Measurements from ENCODE around the gene KLHL5. TPM values are rescaled to one million over a fixed set of nuclear protein-coding genes. Genes with fewer than 3 reads are reported as not detected.
A peak's percentile ranks its signal among the peaks of the same experiment; 100 is the strongest.

The KLHL5 gene, protein sequence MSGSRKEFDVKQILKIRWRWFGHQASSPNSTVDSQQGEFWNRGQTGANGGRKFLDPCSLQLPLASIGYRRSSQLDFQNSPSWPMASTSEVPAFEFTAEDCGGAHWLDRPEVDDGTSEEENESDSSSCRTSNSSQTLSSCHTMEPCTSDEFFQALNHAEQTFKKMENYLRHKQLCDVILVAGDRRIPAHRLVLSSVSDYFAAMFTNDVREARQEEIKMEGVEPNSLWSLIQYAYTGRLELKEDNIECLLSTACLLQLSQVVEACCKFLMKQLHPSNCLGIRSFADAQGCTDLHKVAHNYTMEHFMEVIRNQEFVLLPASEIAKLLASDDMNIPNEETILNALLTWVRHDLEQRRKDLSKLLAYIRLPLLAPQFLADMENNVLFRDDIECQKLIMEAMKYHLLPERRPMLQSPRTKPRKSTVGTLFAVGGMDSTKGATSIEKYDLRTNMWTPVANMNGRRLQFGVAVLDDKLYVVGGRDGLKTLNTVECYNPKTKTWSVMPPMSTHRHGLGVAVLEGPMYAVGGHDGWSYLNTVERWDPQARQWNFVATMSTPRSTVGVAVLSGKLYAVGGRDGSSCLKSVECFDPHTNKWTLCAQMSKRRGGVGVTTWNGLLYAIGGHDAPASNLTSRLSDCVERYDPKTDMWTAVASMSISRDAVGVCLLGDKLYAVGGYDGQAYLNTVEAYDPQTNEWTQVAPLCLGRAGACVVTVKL
- total RNA-seq (ENCODE audit: unreplicated experiment): 46.0 TPM
- long read RNA-seq, transcript KLHL5-205 (11 exons, 2,926 nt): major isoform, 5 of 6 reads
- long read RNA-seq, partial matches to known transcripts: 1 of 6 reads
- long read RNA-seq, other reads (novel, unspliced or antisense): 0 of 6 reads

GRCh38 chr4:39062094-39062769 is at the start of gene KLHL5:
Gene KLHL5, plus strand, starts transcription at chr4:39062232. Its CDS starts 421 bp downstream, at chr4:39062653.
- no peaks in the 10 kb centered on the region for H3K36me3 Mint-ChIP-seq (ENCODE audit: low read depth, unreplicated experiment)
- H3K4me1 Mint-ChIP-seq (ENCODE audit: unreplicated experiment): peaks cover 5% of the 10 kb centered on the region
- TF ChIP-seq, protein P1, sequence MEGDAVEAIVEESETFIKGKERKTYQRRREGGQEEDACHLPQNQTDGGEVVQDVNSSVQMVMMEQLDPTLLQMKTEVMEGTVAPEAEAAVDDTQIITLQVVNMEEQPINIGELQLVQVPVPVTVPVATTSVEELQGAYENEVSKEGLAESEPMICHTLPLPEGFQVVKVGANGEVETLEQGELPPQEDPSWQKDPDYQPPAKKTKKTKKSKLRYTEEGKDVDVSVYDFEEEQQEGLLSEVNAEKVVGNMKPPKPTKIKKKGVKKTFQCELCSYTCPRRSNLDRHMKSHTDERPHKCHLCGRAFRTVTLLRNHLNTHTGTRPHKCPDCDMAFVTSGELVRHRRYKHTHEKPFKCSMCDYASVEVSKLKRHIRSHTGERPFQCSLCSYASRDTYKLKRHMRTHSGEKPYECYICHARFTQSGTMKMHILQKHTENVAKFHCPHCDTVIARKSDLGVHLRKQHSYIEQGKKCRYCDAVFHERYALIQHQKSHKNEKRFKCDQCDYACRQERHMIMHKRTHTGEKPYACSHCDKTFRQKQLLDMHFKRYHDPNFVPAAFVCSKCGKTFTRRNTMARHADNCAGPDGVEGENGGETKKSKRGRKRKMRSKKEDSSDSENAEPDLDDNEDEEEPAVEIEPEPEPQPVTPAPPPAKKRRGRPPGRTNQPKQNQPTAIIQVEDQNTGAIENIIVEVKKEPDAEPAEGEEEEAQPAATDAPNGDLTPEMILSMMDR (IDR thresholded peaks at IDR 0.05; ENCODE audit: unreplicated experiment): no peak
- no peaks in the 10 kb centered on the region for H3K9me3 Mint-ChIP-seq (ENCODE audit: unreplicated experiment)
- peak within 1 kb of the TSS; percentile 49 for H3K27ac Mint-ChIP-seq (ENCODE audit: unreplicated experiment)
- H3K27me3 Mint-ChIP-seq (ENCODE audit: unreplicated experiment): no peaks in the 10 kb centered on the region
- no peak for DNase-seq (ENCODE audit: low spot score)
- no peak within 1 kb of the TSS for H3K4me3 Mint-ChIP-seq (ENCODE audit: unreplicated experiment)

DNA sequence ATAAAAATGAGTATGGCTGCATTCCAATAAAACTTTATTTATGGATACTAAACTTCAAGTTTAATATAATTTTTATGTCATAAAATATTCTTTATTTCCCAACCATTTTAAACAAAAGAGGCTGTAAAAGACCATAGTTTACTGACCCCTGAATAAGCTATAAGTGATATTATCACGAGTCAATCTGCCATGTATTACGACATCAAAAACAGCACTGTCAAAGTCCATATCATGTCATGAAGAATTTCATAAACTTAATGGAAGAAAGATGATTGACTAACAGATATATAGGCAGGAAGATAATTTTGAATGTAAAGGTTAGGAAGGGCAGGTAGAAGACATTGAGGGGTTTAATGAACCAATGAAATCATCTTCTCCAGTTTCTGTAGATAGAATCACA is 48.0 kb upstream of the KLHL5 start:
- Mint-ChIP-seq H3K27me3 (ENCODE audit: unreplicated experiment) (no peaks in the 10 kb centered on the region), H3K36me3 (ENCODE audit: low read depth, unreplicated experiment) (no peaks in the 10 kb centered on the region), H3K9me3 (ENCODE audit: unreplicated experiment) (no peaks in the 10 kb centered on the region), H3K27ac (ENCODE audit: unreplicated experiment) (no peak overlapping the region), H3K4me1 (ENCODE audit: unreplicated experiment) (no peaks in the 10 kb centered on the region), H3K4me3 (ENCODE audit: unreplicated experiment) (no peak overlapping the region)
- TF ChIP-seq, protein P1 (IDR thresholded peaks at IDR 0.05; ENCODE audit: unreplicated experiment): no peak
- DNase-seq (ENCODE audit: low spot score): no peak

GRCh38 chr4:39020130-39020529 is 41.9 kb upstream of the KLHL5 start:
- DNase-seq (ENCODE audit: low spot score): no peak
- Mint-ChIP-seq H3K27me3 (ENCODE audit: unreplicated experiment) (peaks cover 3% of the 10 kb centered on the region), H3K27ac (ENCODE audit: unreplicated experiment) (no peak overlapping the region), H3K4me3 (ENCODE audit: unreplicated experiment) (no peak overlapping the region), H3K4me1 (ENCODE audit: unreplicated experiment) (no peaks in the 10 kb centered on the region), H3K9me3 (ENCODE audit: unreplicated experiment) (no peaks in the 10 kb centered on the region), H3K36me3 (ENCODE audit: low read depth, unreplicated experiment) (no peaks in the 10 kb centered on the region)
- TF ChIP-seq, protein P1 (IDR thresholded peaks at IDR 0.05; ENCODE audit: unreplicated experiment): no peak

- Mint-ChIP-seq H3K4me3 (ENCODE audit: unreplicated experiment) (no peak overlapping the region), H3K9me3 (ENCODE audit: unreplicated experiment) (no peaks in the 10 kb centered on the region), H3K27ac (ENCODE audit: unreplicated experiment) (no peak overlapping the region), H3K36me3 (ENCODE audit: low read depth, unreplicated experiment) (no peaks in the 10 kb centered on the region), H3K27me3 (ENCODE audit: unreplicated experiment) (peaks cover 3% of the 10 kb centered on the region), H3K4me1 (ENCODE audit: unreplicated experiment) (no peaks in the 10 kb centered on the region)
- DNase-seq (ENCODE audit: low spot score): no peak
- TF ChIP-seq, protein P1 (IDR thresholded peaks at IDR 0.05; ENCODE audit: unreplicated experiment): no peak
Observed at GRCh38 chr4:39021631-39022030, 40.4 kb upstream of the KLHL5 start.

Measured in endothelial cell (in vitro differentiated cells).